H1 (cell line): ENCODE measurements around the gene TP63. TPM values are rescaled to one million over a fixed set of nuclear protein-coding genes. Genes with fewer than 3 reads are reported as not detected.

Experiments used
- CTCF ChIA-PET: fragments of 300-600 bp; sonication (Branson Sonifier 250); formaldehyde crosslinking; loops from one replicate; lab custom pipeline; 2021; ENCODE audit not compliant: partially characterized antibody; lab: Charles Lee
- POLR2A ChIA-PET: fragments of 300-600 bp; sonication (Branson Sonifier 250); formaldehyde crosslinking; loops from one replicate; lab custom pipeline; 2021; ENCODE audit warnings: inconsistent platforms; ENCODE audit not compliant: partially characterized antibody; lab: Charles Lee
- DNase-seq, 2 experiments: peaks; one replicate each; pipeline versions ENCODE4 v3.0.0 to v3.0.0-alpha.2; 2010 to 2022; ENCODE audit warnings: low spot score in 2 of 2, low read depth in 1 of 2, mixed read lengths in 1 of 2
- FAIRE-seq: peaks from 2 replicates; lab custom pipeline; 2011; peaks lifted over from hg19 to GRCh38; lab: Jason Lieb, UNC
- H2AFZ ChIP-seq: 2 replicates; pipeline ENCODE4 v1.8.1; 2012; ENCODE audit warnings: low read length, inconsistent platforms
- H2AK5ac ChIP-seq: 2 replicates; pipeline ENCODE4 v1.6.1; 2013; ENCODE audit warnings: low read depth, low read length
- H2BK120ac ChIP-seq: replicated peaks from 2 replicates; pipeline ENCODE3; 2013; ENCODE audit warnings: low read depth, low read length, inconsistent platforms
- H2BK12ac ChIP-seq: 2 replicates; pipeline ENCODE4 v1.6.1; 2013; ENCODE audit warnings: low read depth, low read length
- H2BK15ac ChIP-seq: 2 replicates; pipeline ENCODE4 v1.6.1; 2013; ENCODE audit warnings: low read length
- H2BK20ac ChIP-seq: 2 replicates; pipeline ENCODE4 v1.6.1; 2013; ENCODE audit warnings: low read length
- H2BK5ac ChIP-seq: 2 replicates; pipeline ENCODE4 v1.6.1; 2013; ENCODE audit warnings: low read depth, low read length
- H3K14ac ChIP-seq: 2 replicates; pipeline ENCODE4 v1.6.1; 2013; ENCODE audit warnings: inconsistent platforms; ENCODE audit not compliant: insufficient read length
- H3K18ac ChIP-seq: 2 replicates; pipeline ENCODE4 v1.6.1; 2013; ENCODE audit warnings: low read length; ENCODE audit errors: extremely low read depth
- H3K23ac ChIP-seq: 2 replicates; pipeline ENCODE4 v1.6.1; 2013; ENCODE audit warnings: inconsistent platforms; ENCODE audit not compliant: insufficient read length
- H3K23me2 ChIP-seq: 2 replicates; pipeline ENCODE4 v1.6.1; 2013; ENCODE audit warnings: low read depth, low read length
- H3K27ac ChIP-seq: 2 replicates; pipeline ENCODE4 v1.6.1; 2011; ENCODE audit warnings: low read depth, low read length, inconsistent platforms
- H3K27me3 ChIP-seq, 4 experiments: replicated peaks in 1 of 4; 1 replicate in 1 of 4; 2 replicates in 3 of 4; pipeline versions ENCODE4 v1.6.1 to v1.8.1; 2011 to 2013; ENCODE audit warnings: low read length in 3 of 4, mild to moderate bottlenecking in 3 of 4, inconsistent platforms in 2 of 4, mixed read lengths in 2 of 4, moderate library complexity in 1 of 4; ENCODE audit not compliant: control insufficient read depth in 3 of 4, insufficient read depth in 3 of 4; ENCODE audit errors: extremely low read depth in 1 of 4
- H3K36me3 ChIP-seq, 4 experiments: 2 replicates each; pipeline versions ENCODE4 v1.6.1 to v1.8.1; 2011 to 2013; ENCODE audit warnings: mild to moderate bottlenecking in 4 of 4, low read length in 3 of 4, moderate library complexity in 2 of 4, control low read depth in 1 of 4, inconsistent platforms in 1 of 4; ENCODE audit not compliant: insufficient read depth in 4 of 4, control insufficient read depth in 2 of 4
- H3K4ac ChIP-seq: replicated peaks from 2 replicates; pipeline ENCODE3; 2013; ENCODE audit warnings: low read length, low read depth, mixed read lengths, inconsistent platforms; ENCODE audit not compliant: insufficient read length
- H3K4me1 ChIP-seq, 4 experiments: replicated peaks in 1 of 4; 1 replicate in 1 of 4; 2 replicates in 3 of 4; pipeline versions ENCODE4 v1.6.1 to v1.8.1; 2011 to 2013; ENCODE audit warnings: low read length in 3 of 4, inconsistent platforms in 2 of 4, mixed read lengths in 1 of 4; ENCODE audit not compliant: insufficient read depth in 4 of 4, control insufficient read depth in 3 of 4
- H3K4me2 ChIP-seq, 2 experiments: 2 replicates each; pipeline versions ENCODE4 v1.6.1 to v1.8.1; 2011 to 2013; ENCODE audit warnings: low read depth in 2 of 2, low read length in 2 of 2, control low read depth in 1 of 2, inconsistent platforms in 1 of 2, mild to moderate bottlenecking in 1 of 2; ENCODE audit not compliant: insufficient read depth in 1 of 2
- H3K4me3 ChIP-seq, 4 experiments: fragments of 200-600, 300-600 bp in 1 of 4; sonication (generic), shearing (Covaris generic), sonication (Bioruptor Twin) in 1 of 4; 2 replicates each; pipeline versions ENCODE4 v1.5.1 to v1.8.1; 2011 to 2016; ENCODE audit warnings: low read length in 4 of 4, low read depth in 3 of 4, control low read depth in 2 of 4, inconsistent platforms in 2 of 4, mild to moderate bottlenecking in 2 of 4, mixed read lengths in 1 of 4, moderate library complexity in 1 of 4; ENCODE audit not compliant: insufficient read depth in 2 of 4; ENCODE audit errors: extremely low read depth in 1 of 4
- H3K56ac ChIP-seq: replicated peaks from 2 replicates; pipeline ENCODE3; 2013; ENCODE audit warnings: low read depth, mild to moderate bottlenecking, mixed read lengths, low read length, inconsistent platforms; ENCODE audit not compliant: insufficient read length
- H3K79me1 ChIP-seq: 2 replicates; pipeline ENCODE4 v1.6.1; 2013; ENCODE audit warnings: low read depth, low read length, control low read depth
- H3K79me2 ChIP-seq, 2 experiments: 2 replicates each; pipeline versions ENCODE4 v1.6.1 to v1.8.1; 2012 to 2013; ENCODE audit warnings: low read length in 2 of 2, mild to moderate bottlenecking in 2 of 2, inconsistent platforms in 1 of 2; ENCODE audit not compliant: insufficient read depth in 2 of 2, control insufficient read depth in 1 of 2
- H3K9ac ChIP-seq, 4 experiments: replicated peaks in 1 of 4; 1 replicate in 1 of 4; 2 replicates in 3 of 4; pipeline versions ENCODE4 v1.6.1 to v1.8.1; 2011 to 2013; ENCODE audit warnings: low read depth in 3 of 4, low read length in 3 of 4, control low read depth in 2 of 4, mild to moderate bottlenecking in 2 of 4, moderate library complexity in 2 of 4, inconsistent platforms in 1 of 4; ENCODE audit errors: extremely low read depth in 1 of 4
- H3K9me3 ChIP-seq, 2 experiments: 2 replicates each; pipeline versions ENCODE4 v1.6.1 to v1.8.1; 2012 to 2013; ENCODE audit warnings: mild to moderate bottlenecking in 2 of 2, moderate library complexity in 2 of 2, control low read depth in 1 of 2, inconsistent platforms in 1 of 2, low read depth in 1 of 2, low read length in 1 of 2, mixed read lengths in 1 of 2; ENCODE audit not compliant: insufficient read depth in 2 of 2
- H4K20me1 ChIP-seq, 2 experiments: replicated peaks in 1 of 2; 2 replicates each; pipeline versions ENCODE3 to v1.8.1; 2011 to 2013; ENCODE audit warnings: inconsistent platforms in 2 of 2, low read length in 2 of 2, mild to moderate bottlenecking in 1 of 2; ENCODE audit not compliant: insufficient read depth in 2 of 2, control insufficient read depth in 1 of 2
- H4K5ac ChIP-seq: 2 replicates; pipeline ENCODE4 v1.6.1; 2013; ENCODE audit warnings: low read length, low read depth, mixed read lengths, inconsistent platforms; ENCODE audit not compliant: insufficient read length
- H4K8ac ChIP-seq: 2 replicates; pipeline ENCODE4 v1.8.0; 2013; ENCODE audit warnings: mild to moderate bottlenecking, moderate library complexity, low read length, inconsistent platforms; ENCODE audit not compliant: insufficient read depth; ENCODE audit errors: extremely low read depth
- H4K91ac ChIP-seq: replicated peaks from 2 replicates; pipeline ENCODE3; 2013; ENCODE audit warnings: low read length, mixed read lengths, inconsistent platforms; ENCODE audit not compliant: insufficient read length
- BRCA1 ChIP-seq: IDR thresholded peaks from 2 replicates; pipeline ENCODE4 v1.6.1; 2012; ENCODE audit warnings: low read depth, low read length, improper control_type of control experiment
- E2F6 ChIP-seq: IDR thresholded peaks from 2 replicates; pipeline ENCODE4 v1.6.1; 2012; ENCODE audit warnings: inconsistent platforms
- FOSL1 ChIP-seq: IDR thresholded peaks from 2 replicates; pipeline ENCODE4 v1.6.1; 2011; ENCODE audit warnings: mild to moderate bottlenecking, low read depth, low read length, moderate library complexity; ENCODE audit not compliant: insufficient read depth
- GABPA ChIP-seq: IDR thresholded peaks from 2 replicates; pipeline ENCODE4 v1.6.1; 2011; ENCODE audit warnings: mild to moderate bottlenecking, low read length, moderate library complexity, borderline replicate concordance; ENCODE audit not compliant: insufficient read depth
- KDM1A ChIP-seq: fragments of 200-600, 300-600 bp; sonication (generic); IDR thresholded peaks from 2 replicates; pipeline ENCODE4 v1.7.1; 2016; ENCODE audit warnings: mild to moderate bottlenecking, low read length, borderline replicate concordance
- KDM4A ChIP-seq: IDR thresholded peaks from one replicate; pipeline ENCODE4 v1.7.1; 2012; ENCODE audit warnings: low read depth, mild to moderate bottlenecking, moderate library complexity, low read length, inconsistent platforms; ENCODE audit not compliant: severe bottlenecking
- MAX ChIP-seq: IDR thresholded peaks from 2 replicates; pipeline ENCODE4 v1.6.1; 2012; ENCODE audit warnings: inconsistent platforms
- NANOG ChIP-seq: IDR thresholded peaks from 2 replicates; pipeline ENCODE4 v1.6.1; 2011; ENCODE audit warnings: low read length, low read depth, mild to moderate bottlenecking, inconsistent platforms; ENCODE audit not compliant: insufficient read depth, poor library complexity, severe bottlenecking
- POLR2A ChIP-seq, 2 experiments: IDR thresholded peaks; 1 replicate in 1 of 2; 2 replicates in 1 of 2; pipeline ENCODE4 v1.6.1; 2011; ENCODE audit warnings: low read depth in 2 of 2, low read length in 2 of 2, mild to moderate bottlenecking in 2 of 2; ENCODE audit errors: control extremely low read depth in 1 of 2
- RFX5 ChIP-seq: IDR thresholded peaks from 2 replicates; pipeline ENCODE4 v1.6.1; 2011; ENCODE audit warnings: low read depth, low read length, improper control_type of control experiment, borderline replicate concordance
- SAP30 ChIP-seq: fragments of 300-600 bp; sonication (generic); IDR thresholded peaks from 2 replicates; pipeline ENCODE4 v1.7.1; 2012; ENCODE audit warnings: low read length, moderate library complexity, mild to moderate bottlenecking, inconsistent platforms; ENCODE audit not compliant: insufficient read depth, insufficient replicate concordance
- SRF ChIP-seq: IDR thresholded peaks from 2 replicates; pipeline ENCODE4 v1.6.1; 2011; ENCODE audit warnings: mild to moderate bottlenecking, low read depth, low read length, moderate library complexity
- WGBS, 2 experiments: shearing (Covaris generic) in 1 of 2; methylation state at CpG; one replicate each; pipeline versions ENCODE4 v1.1.6 to v1.1.7; 2013 to 2015; ENCODE audit warnings: low lambda C conversion rate in 2 of 2, mixed read lengths in 2 of 2, inconsistent platforms in 1 of 2, low coverage in 1 of 2, missing lambda C conversion rate in 1 of 2; ENCODE audit not compliant: insufficient replicate concordance in 2 of 2, insufficient coverage in 1 of 2, insufficient read length in 1 of 2; ENCODE audit errors: extremely low coverage in 1 of 2, missing lambda C conversion rate in 1 of 2; 5-methylcytosine and 5-hydroxymethylcytosine counted together
- polyA plus RNA-seq, 7 experiments: library from polyadenylated mRNA; depleted of rRNA in 3 of 7; stranded (reverse) in 5 of 7; unstranded in 2 of 7; fragments of >200 nt in 5 of 7; fragments of 200-250 nt in 2 of 7; gene quantifications; 1 replicate in 5 of 7; 2 replicates in 1 of 7; 4 replicates in 1 of 7; pipeline versions ENCODE4 v1.2.1 to v1.2.3, GENCODE V29; 2011 to 2013; ENCODE audit warnings: missing spikeins in 2 of 7, mixed read lengths in 2 of 7
- total RNA-seq: library from RNA; stranded (reverse); fragmentation: NEBNext Ultra II Directional; extraction: Animal tissue kit (Norgen Biotek cat#: 25700); gene quantifications from 2 replicates; pipeline ENCODE4 v1.2.1, GENCODE V29; 2021

The TP63 gene
- total and polyA plus RNA-seq, 2 of the 8 experiments (the other 6 are each of a cell fraction or from before 2014, with no cell fraction given) = not detected

- H3K4me2 ChIP-seq = no peak overlapping the region
- DNase-seq (no peak), FAIRE-seq (no peak)
- H3K27me3 ChIP-seq = peaks cover 1 to 20% (median 7%) of the 10 kb centered on the region in 4 experiments
- no peak overlapping the region for H2BK120ac ChIP-seq
- no peak overlapping the region for H3K14ac ChIP-seq
- no peak overlapping the region for H2BK12ac ChIP-seq
- no peak overlapping the region for H3K23ac ChIP-seq
- H2BK5ac ChIP-seq = no peak overlapping the region
- no peaks in the 10 kb centered on the region for H3K36me3 ChIP-seq
- no peaks in the 10 kb centered on the region for H3K79me1 ChIP-seq
- H3K27ac ChIP-seq = no peak overlapping the region
- CTCF ChIA-PET = interaction anchor here (0.6 to 3.0 kb wide), 6 partner anchors 10 to 528 kb away, joined by 3 to 13 read pairs (median 5); no protein-coding TSS in a partner anchor
- no peak overlapping the region for H3K4me3 ChIP-seq
- no peak overlapping the region for H4K8ac ChIP-seq
- H4K5ac ChIP-seq = no peak overlapping the region
- no peaks in the 10 kb centered on the region for H3K23me2 ChIP-seq
- H3K4me1 ChIP-seq = peaks cover 0 to 3% (median under 1%) of the 10 kb centered on the region in 4 experiments; a peak in 3 of 7 replicates
- H2AFZ ChIP-seq = no peak overlapping the region
- H3K9me3 ChIP-seq = no peaks in the 10 kb centered on the region
- 89% methylated on average over 7 of the region's 7 CpGs; no CpG with 5 or more reads in 1 of the 2 experiments for WGBS, 2 experiments
- H2AK5ac ChIP-seq = no peak overlapping the region
- H3K18ac ChIP-seq = no peak overlapping the region
- H4K91ac ChIP-seq = no peak overlapping the region
- no peak overlapping the region for H3K9ac ChIP-seq
- no peaks in the 10 kb centered on the region for H4K20me1 ChIP-seq
- no peak overlapping the region for H3K4ac ChIP-seq
- H2BK15ac ChIP-seq = no peak overlapping the region
- no peak overlapping the region for H3K56ac ChIP-seq
- POLR2A ChIA-PET = no interaction called here
- no peaks in the 10 kb centered on the region for H3K79me2 ChIP-seq
- no peak overlapping the region for H2BK20ac ChIP-seq
- no peak for TF ChIP-seq POLR2A (IDR thresholded peaks at IDR 0.05; ENCODE audit: control extremely low read depth in 1 of 2, low read depth in 2 of 2, low read length in 2 of 2)
- no peak for TF ChIP-seq FOSL1
- TF ChIP-seq RFX5 = no peak
- TF ChIP-seq E2F6 = no peak
- no peak for TF ChIP-seq KDM1A
- no peak for TF ChIP-seq GABPA
- TF ChIP-seq BRCA1 = no peak
- no peak for TF ChIP-seq SRF
- TF ChIP-seq SAP30 = no peak
- TF ChIP-seq KDM4A = no peak
- no peak for TF ChIP-seq MAX
- no peak for TF ChIP-seq NANOG
Observed at GRCh38 chr3:189800436-189800835, 169.2 kb downstream of the TP63 start.
